BLaER1 (cell line): ENCODE results near the gene ATE1.

Experiments
- H3K27ac ChIP-seq: shearing (Covaris generic); formaldehyde crosslinking; 2 replicates; pipeline ENCODE4 v1.8.1; 2022
- H3K27me3 ChIP-seq: shearing (Covaris generic); formaldehyde crosslinking; 2 replicates; pipeline ENCODE4 v1.8.1; 2022
- H3K36me3 ChIP-seq: shearing (Covaris generic); formaldehyde crosslinking; 2 replicates; pipeline ENCODE4 v1.8.1; 2022
- H3K4me1 ChIP-seq: shearing (Covaris generic); formaldehyde crosslinking; 2 replicates; pipeline ENCODE4 v1.8.1; 2022
- H3K4me2 ChIP-seq: shearing (Covaris generic); formaldehyde crosslinking; 2 replicates; pipeline ENCODE4 v1.8.1; 2022
- H3K4me3 ChIP-seq: shearing (Covaris generic); formaldehyde crosslinking; 2 replicates; pipeline ENCODE4 v1.8.1; 2022
- H3K9ac ChIP-seq: shearing (Covaris generic); formaldehyde crosslinking; 2 replicates; pipeline ENCODE4 v1.8.1; 2022
- H3K9me3 ChIP-seq: shearing (Covaris generic); formaldehyde crosslinking; 2 replicates; pipeline ENCODE4 v1.8.1; 2022
- H4K20me1 ChIP-seq: shearing (Covaris generic); formaldehyde crosslinking; 2 replicates; pipeline ENCODE4 v1.8.1; 2022
- Cebpa-rat ChIP-seq: shearing (Covaris generic); IDR thresholded peaks from 2 replicates; pipeline ENCODE4 v1.8.1; 2022

ATE1 gene

GRCh38 chr10:121724282-121724681 is 203.5 kb downstream of the ATE1 start:
- Histone ChIP-seq H4K20me1 (no peaks in the 10 kb centered on the region), H3K9ac (no peak overlapping the region), H3K27ac (no peak overlapping the region), H3K4me3 (no peak overlapping the region), H3K4me2 (no peak overlapping the region), H3K36me3 (no peaks in the 10 kb centered on the region), H3K9me3 (peaks cover 11% of the 10 kb centered on the region), H3K4me1 (no peaks in the 10 kb centered on the region), H3K27me3 (no peaks in the 10 kb centered on the region)
- no peak for TF ChIP-seq Cebpa-rat

- Histone ChIP-seq H3K36me3 (no peaks in the 10 kb centered on the region), H3K27me3 (no peaks in the 10 kb centered on the region), H3K4me1 (no peaks in the 10 kb centered on the region), H3K27ac (no peak overlapping the region), H3K9ac (no peak overlapping the region), H3K4me2 (no peak overlapping the region), H3K9me3 (peaks cover 11% of the 10 kb centered on the region), H4K20me1 (no peaks in the 10 kb centered on the region), H3K4me3 (no peak overlapping the region)
- TF ChIP-seq Cebpa-rat = no peak
These were observed 205.2 kb downstream of the ATE1 start for GRCh38 chr10:121722665-121723064.

- H3K4me1 ChIP-seq = no peaks in the 10 kb centered on the region
- TF ChIP-seq Cebpa-rat = no peak
- H3K4me2 ChIP-seq = no peak overlapping the region
- H3K9ac ChIP-seq = no peak overlapping the region
- no peaks in the 10 kb centered on the region for H3K27me3 ChIP-seq
- H4K20me1 ChIP-seq = no peaks in the 10 kb centered on the region
- H3K4me3 ChIP-seq = no peak overlapping the region
- peaks cover 11% of the 10 kb centered on the region for H3K9me3 ChIP-seq
- H3K27ac ChIP-seq = no peak overlapping the region
- H3K36me3 ChIP-seq = no peaks in the 10 kb centered on the region
These were observed 206.6 kb downstream of the ATE1 start for GRCh38 chr10:121721257-121721656.

- no peaks in the 10 kb centered on the region for H4K20me1 ChIP-seq
- H3K9ac ChIP-seq = no peak overlapping the region
- H3K4me1 ChIP-seq = no peaks in the 10 kb centered on the region
- H3K9me3 ChIP-seq = peaks cover 21% of the 10 kb centered on the region
- no peak for TF ChIP-seq Cebpa-rat
- H3K36me3 ChIP-seq = no peaks in the 10 kb centered on the region
- H3K27me3 ChIP-seq = no peaks in the 10 kb centered on the region
- no peak overlapping the region for H3K4me2 ChIP-seq
- H3K4me3 ChIP-seq = no peak overlapping the region
- no peak overlapping the region for H3K27ac ChIP-seq
These were observed 211.9 kb downstream of the ATE1 start for GRCh38 chr10:121715969-121716368.

GRCh38 chr10:121715076-121715475 is 212.8 kb downstream of the ATE1 start:
- Histone ChIP-seq H3K9me3 (peaks cover 14% of the 10 kb centered on the region), H3K27ac (no peak overlapping the region), H3K36me3 (no peaks in the 10 kb centered on the region), H3K9ac (no peak overlapping the region), H3K27me3 (no peaks in the 10 kb centered on the region), H3K4me2 (no peak overlapping the region), H3K4me1 (no peaks in the 10 kb centered on the region), H3K4me3 (no peak overlapping the region), H4K20me1 (no peaks in the 10 kb centered on the region)
- TF ChIP-seq Cebpa-rat = no peak

- Histone ChIP-seq H3K27me3 (no peaks in the 10 kb centered on the region), H3K4me2 (no peak overlapping the region), H3K4me3 (no peak overlapping the region), H3K9ac (no peak overlapping the region), H3K27ac (no peak overlapping the region), H4K20me1 (no peaks in the 10 kb centered on the region), H3K9me3 (peaks cover 10% of the 10 kb centered on the region; the same call in 1 of the 2 replicates), H3K36me3 (no peaks in the 10 kb centered on the region), H3K4me1 (no peaks in the 10 kb centered on the region)
- no peak for TF ChIP-seq Cebpa-rat
These were observed 214.3 kb downstream of the ATE1 start for GRCh38 chr10:121713486-121713885.

GRCh38 chr10:121710971-121711370 is 216.9 kb downstream of the ATE1 start:
- Histone ChIP-seq H3K9ac (no peak overlapping the region), H3K9me3 (peaks cover 10% of the 10 kb centered on the region; the same call in 1 of the 2 replicates), H3K27ac (no peak overlapping the region), H3K4me3 (no peak overlapping the region), H4K20me1 (no peaks in the 10 kb centered on the region), H3K36me3 (no peaks in the 10 kb centered on the region), H3K27me3 (no peaks in the 10 kb centered on the region), H3K4me1 (no peaks in the 10 kb centered on the region), H3K4me2 (no peak overlapping the region)
- no peak for TF ChIP-seq Cebpa-rat

- no peak overlapping the region for H3K4me3 ChIP-seq
- no peak for TF ChIP-seq Cebpa-rat
- no peaks in the 10 kb centered on the region for H4K20me1 ChIP-seq
- no peak overlapping the region for H3K9ac ChIP-seq
- H3K27me3 ChIP-seq = no peaks in the 10 kb centered on the region
- no peak overlapping the region for H3K27ac ChIP-seq
- no peak overlapping the region for H3K4me2 ChIP-seq
- no peaks in the 10 kb centered on the region for H3K4me1 ChIP-seq
- peaks cover 10% of the 10 kb centered on the region; the same call in 1 of the 2 replicates for H3K9me3 ChIP-seq
- H3K36me3 ChIP-seq = no peaks in the 10 kb centered on the region
These were observed 217.6 kb downstream of the ATE1 start for GRCh38 chr10:121710207-121710606.

GRCh38 chr10:121709675-121710073 is 218.2 kb downstream of the ATE1 start:
- H3K4me2 ChIP-seq = no peak overlapping the region
- no peaks in the 10 kb centered on the region for H3K27me3 ChIP-seq
- H3K9me3 ChIP-seq = peaks cover 10% of the 10 kb centered on the region; the same call in 1 of the 2 replicates
- no peaks in the 10 kb centered on the region for H3K36me3 ChIP-seq
- no peaks in the 10 kb centered on the region for H4K20me1 ChIP-seq
- no peaks in the 10 kb centered on the region for H3K4me1 ChIP-seq
- no peak overlapping the region for H3K9ac ChIP-seq
- no peak overlapping the region for H3K4me3 ChIP-seq
- no peak overlapping the region for H3K27ac ChIP-seq
- TF ChIP-seq Cebpa-rat = no peak

- Histone ChIP-seq H3K4me1 (no peaks in the 10 kb centered on the region), H3K9ac (no peak overlapping the region), H3K36me3 (no peaks in the 10 kb centered on the region), H4K20me1 (no peaks in the 10 kb centered on the region), H3K27me3 (no peaks in the 10 kb centered on the region), H3K9me3 (peaks cover 6% of the 10 kb centered on the region; the same call in 1 of the 2 replicates), H3K27ac (no peak overlapping the region), H3K4me2 (no peak overlapping the region), H3K4me3 (no peak overlapping the region)
- TF ChIP-seq Cebpa-rat = no peak
These were observed 218.8 kb downstream of the ATE1 start for GRCh38 chr10:121708728-121709674.
